Spleen (tissue), 7 donors: Measurements from ENCODE around the gene OR2A2.

Experiments used
- POLR2A ChIP-seq, 3 donors: fragments of 450-650 bp; IDR thresholded peaks; one replicate each; pipeline ENCODE4 v1.5.1; 2017; ENCODE audit warnings: antibody characterized with exemption in 3 of 3, mild to moderate bottlenecking in 1 of 3
- POLR2AphosphoS5 ChIP-seq, 3 donors: sonication (generic); formaldehyde crosslinking; IDR thresholded peaks; one replicate each; pipeline ENCODE4 v1.5.1; 2017; ENCODE audit warnings: antibody characterized with exemption in 3 of 3
- TF ChIP-seq, protein P1 (sequence below), 11 experiments: fragments of 200-600 bp in 7 of 11; fragments of 450-650 bp in 4 of 11; sonication (generic) in 4 of 11; IDR thresholded peaks in 8 of 11; conservative IDR thresholded peaks in 3 of 11; 1 replicate in 7 of 11; 2 replicates in 4 of 11; pipeline versions ENCODE4 v1.4.0 to v1.8.0; 2016 to 2021; ENCODE audit warnings: antibody characterized with exemption in 11 of 11, inconsistent platforms in 4 of 11, mild to moderate bottlenecking in 1 of 11
- donor health status: DM: no; HTN: no; CAD: no; lungs with moderate emphysema.
- donor health status: DM: no; HTN: no; CAD: no.
- donor health status: DM: no; HTN: no; CAD: no.

DNA sequence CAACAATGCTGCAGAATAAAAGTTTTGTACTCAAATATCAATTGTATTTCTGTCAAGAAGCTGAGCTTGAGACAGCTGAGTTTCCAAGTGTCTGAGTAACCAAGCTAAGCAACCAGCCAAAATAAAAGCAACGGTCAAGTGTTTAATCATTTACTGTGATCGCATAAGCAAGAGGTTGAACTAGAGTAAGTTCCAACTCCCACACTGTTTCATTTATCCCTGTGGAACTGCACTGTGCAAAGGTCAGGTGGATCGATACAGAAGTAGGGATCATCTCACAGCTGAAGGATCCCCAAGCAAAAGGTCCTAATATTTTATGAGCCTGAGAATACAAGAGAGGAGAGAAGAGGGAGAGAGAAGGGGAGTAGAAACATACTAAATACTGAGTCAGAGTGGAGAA, 35.0 kb downstream of the OR2A2 start:
- TF ChIP-seq, protein P1, sequence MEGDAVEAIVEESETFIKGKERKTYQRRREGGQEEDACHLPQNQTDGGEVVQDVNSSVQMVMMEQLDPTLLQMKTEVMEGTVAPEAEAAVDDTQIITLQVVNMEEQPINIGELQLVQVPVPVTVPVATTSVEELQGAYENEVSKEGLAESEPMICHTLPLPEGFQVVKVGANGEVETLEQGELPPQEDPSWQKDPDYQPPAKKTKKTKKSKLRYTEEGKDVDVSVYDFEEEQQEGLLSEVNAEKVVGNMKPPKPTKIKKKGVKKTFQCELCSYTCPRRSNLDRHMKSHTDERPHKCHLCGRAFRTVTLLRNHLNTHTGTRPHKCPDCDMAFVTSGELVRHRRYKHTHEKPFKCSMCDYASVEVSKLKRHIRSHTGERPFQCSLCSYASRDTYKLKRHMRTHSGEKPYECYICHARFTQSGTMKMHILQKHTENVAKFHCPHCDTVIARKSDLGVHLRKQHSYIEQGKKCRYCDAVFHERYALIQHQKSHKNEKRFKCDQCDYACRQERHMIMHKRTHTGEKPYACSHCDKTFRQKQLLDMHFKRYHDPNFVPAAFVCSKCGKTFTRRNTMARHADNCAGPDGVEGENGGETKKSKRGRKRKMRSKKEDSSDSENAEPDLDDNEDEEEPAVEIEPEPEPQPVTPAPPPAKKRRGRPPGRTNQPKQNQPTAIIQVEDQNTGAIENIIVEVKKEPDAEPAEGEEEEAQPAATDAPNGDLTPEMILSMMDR (IDR thresholded peaks at IDR 0.05 in 8 of 11, conservative IDR thresholded peaks at IDR 0.05 in 3 of 11) = no peak
- TF ChIP-seq POLR2A (IDR thresholded peaks at IDR 0.05) = no peak
- no peak for TF ChIP-seq POLR2AphosphoS5 (IDR thresholded peaks at IDR 0.05)
